H1 (cell line): Measurements from ENCODE around the gene TCN2. TPM values are rescaled to one million over a fixed set of nuclear protein-coding genes. Genes with fewer than 3 reads are reported as not detected.

Experiments
- BCL11A ChIP-seq, 2 experiments: IDR thresholded peaks; one replicate each; pipeline ENCODE4 v1.6.1; 2011; ENCODE audit warnings: low read depth in 2 of 2, low read length in 2 of 2, mild to moderate bottlenecking in 2 of 2
- CBX5 ChIP-seq: fragments of 300-800, 300-1000 bp; sonication (generic); IDR thresholded peaks from 2 replicates; pipeline ENCODE4 v1.7.1; 2016; ENCODE audit warnings: antibody characterized with exemption, low read length, low read depth
- CHD2 ChIP-seq: IDR thresholded peaks from 2 replicates; pipeline ENCODE4 v1.6.1; 2012; ENCODE audit warnings: low read length, improper control_type of control experiment
- CREB1 ChIP-seq: IDR thresholded peaks from 2 replicates; pipeline ENCODE4 v1.6.1; 2012; ENCODE audit warnings: inconsistent platforms
- CTBP2 ChIP-seq: IDR thresholded peaks from 2 replicates; pipeline ENCODE4 v1.7.0; 2011; ENCODE audit warnings: borderline replicate concordance, mild to moderate bottlenecking, moderate library complexity, mixed read lengths, low read length; ENCODE audit not compliant: insufficient read depth, insufficient read length
- JUND ChIP-seq: IDR thresholded peaks from 2 replicates; pipeline ENCODE4 v1.6.1; 2011; ENCODE audit warnings: mild to moderate bottlenecking, improper control_type of control experiment, low read length
- KDM5A ChIP-seq: fragments of 200-600 bp; IDR thresholded peaks from 2 replicates; pipeline ENCODE4 v1.7.1; 2012; ENCODE audit warnings: mild to moderate bottlenecking, low read length, inconsistent platforms, mixed read lengths
- PHF8 ChIP-seq: fragments of 200-600 bp; sonication (generic); conservative IDR thresholded peaks from 2 replicates; pipeline ENCODE4 v1.7.1; 2012; ENCODE audit warnings: low read depth, mild to moderate bottlenecking, inconsistent platforms, low read length, moderate library complexity
- POLR2AphosphoS5 ChIP-seq: IDR thresholded peaks from 2 replicates; pipeline ENCODE4 v1.6.1; 2011; ENCODE audit warnings: low read depth, low read length
- SAP30 ChIP-seq: fragments of 300-600 bp; sonication (generic); IDR thresholded peaks from 2 replicates; pipeline ENCODE4 v1.7.1; 2012; ENCODE audit warnings: low read length, moderate library complexity, mild to moderate bottlenecking, inconsistent platforms; ENCODE audit not compliant: insufficient read depth, insufficient replicate concordance
- SIN3A ChIP-seq, 2 experiments: IDR thresholded peaks in 1 of 2; conservative IDR thresholded peaks in 1 of 2; 2 replicates each; pipeline ENCODE4 v1.6.1; 2011 to 2012; ENCODE audit warnings: low read length in 2 of 2, improper control_type of control experiment in 1 of 2, low read depth in 1 of 2, mild to moderate bottlenecking in 1 of 2
- SP4 ChIP-seq: IDR thresholded peaks from 2 replicates; pipeline ENCODE4 v1.6.1; 2012; ENCODE audit warnings: low read length, inconsistent platforms
- TAF1 ChIP-seq: IDR thresholded peaks from 2 replicates; pipeline ENCODE4 v1.6.1; 2011; ENCODE audit warnings: mild to moderate bottlenecking, low read depth, low read length
- polyA plus RNA-seq, 7 experiments: library from polyadenylated mRNA; depleted of rRNA in 3 of 7; stranded (reverse) in 5 of 7; unstranded in 2 of 7; fragments of >200 nt in 5 of 7; fragments of 200-250 nt in 2 of 7; gene quantifications; 1 replicate in 5 of 7; 2 replicates in 1 of 7; 4 replicates in 1 of 7; pipeline versions ENCODE4 v1.2.1 to v1.2.3, GENCODE V29; 2011 to 2013; ENCODE audit warnings: missing spikeins in 2 of 7, mixed read lengths in 2 of 7
- total RNA-seq: library from RNA; stranded (reverse); fragmentation: NEBNext Ultra II Directional; extraction: Animal tissue kit (Norgen Biotek cat#: 25700); gene quantifications from 2 replicates; pipeline ENCODE4 v1.2.1, GENCODE V29; 2021
- TF ChIP-seq, protein P1 (sequence below): IDR thresholded peaks from 2 replicates; pipeline ENCODE4 v1.6.1; 2012; ENCODE audit warnings: inconsistent platforms
- TF ChIP-seq, protein P2 (sequence below): IDR thresholded peaks from 2 replicates; pipeline ENCODE4 v1.6.1; 2012; ENCODE audit warnings: inconsistent platforms

TCN2 gene
- total and polyA plus RNA-seq, 2 of the 8 experiments (the other 6 are each of a cell fraction or from before 2014, with no cell fraction given): 30.0 to 87.8 TPM

DNA sequence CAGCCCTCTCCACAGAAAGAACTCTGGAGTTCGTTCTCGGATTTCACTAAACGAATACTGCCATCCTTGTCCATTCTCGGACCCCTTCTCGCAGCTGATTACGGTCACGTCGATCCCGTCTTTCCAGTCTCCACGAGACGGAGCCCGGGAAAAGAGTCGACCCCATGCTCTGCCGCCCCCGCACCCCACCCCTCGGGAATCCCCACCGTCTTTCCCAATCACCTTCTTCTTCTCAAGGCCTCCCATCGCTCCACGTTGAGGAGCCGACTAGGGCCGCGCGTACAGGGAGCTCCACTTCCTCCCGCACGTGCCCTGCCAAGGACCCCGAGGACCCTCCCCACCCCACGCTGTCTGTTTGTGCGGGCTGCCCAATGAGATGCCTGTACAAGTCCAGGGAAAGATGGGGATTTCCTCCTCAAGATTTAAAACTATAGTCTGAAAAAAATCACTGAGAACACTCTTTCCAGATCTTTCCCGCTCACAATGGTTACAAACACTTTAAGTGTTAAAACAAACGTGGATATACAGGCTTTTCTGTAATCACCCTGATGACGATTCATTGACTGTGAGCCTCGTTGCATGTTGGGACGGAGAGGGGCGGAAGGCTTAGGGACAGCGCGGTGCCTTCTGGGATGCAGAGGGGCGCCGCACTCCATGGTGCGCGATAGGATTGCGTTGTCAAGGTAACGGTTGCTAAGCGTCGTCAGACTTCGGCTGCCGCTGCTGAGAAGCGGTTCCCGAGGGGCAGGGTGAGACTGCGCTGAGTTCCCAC lies 15.2 kb upstream of the TCN2 start, which contains the start of gene PES1 (continued):
- TF ChIP-seq SIN3A (conservative IDR thresholded peaks at IDR 0.05 in 1 of 2, IDR thresholded peaks at IDR 0.05 in 1 of 2; ENCODE audit: low read depth in 1 of 2, low read length in 2 of 2): peak; percentile 74 to 96; a peak in 2 of 4 replicates
- peak; percentile 74 for TF ChIP-seq PHF8
- TF ChIP-seq SAP30: peak; percentile 66
- TF ChIP-seq CTBP2: no peak
- TF ChIP-seq SP4: peak; percentile 100
- peak; percentile 74; the same call in 1 of the 2 replicates for TF ChIP-seq POLR2AphosphoS5
- TF ChIP-seq, protein P1, sequence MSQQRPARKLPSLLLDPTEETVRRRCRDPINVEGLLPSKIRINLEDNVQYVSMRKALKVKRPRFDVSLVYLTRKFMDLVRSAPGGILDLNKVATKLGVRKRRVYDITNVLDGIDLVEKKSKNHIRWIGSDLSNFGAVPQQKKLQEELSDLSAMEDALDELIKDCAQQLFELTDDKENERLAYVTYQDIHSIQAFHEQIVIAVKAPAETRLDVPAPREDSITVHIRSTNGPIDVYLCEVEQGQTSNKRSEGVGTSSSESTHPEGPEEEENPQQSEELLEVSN: peak; percentile 63
- no peak for TF ChIP-seq CBX5
- peak; percentile 96 for TF ChIP-seq CREB1
- peak; percentile 0; the same call in 1 of the 2 replicates for TF ChIP-seq CHD2
- 0 out of 2 replicates have a peak, but pooled peaks have one; percentile 21 for TF ChIP-seq JUND
- no peak for TF ChIP-seq BCL11A (IDR thresholded peaks at IDR 0.05; ENCODE audit: low read depth in 2 of 2, low read length in 2 of 2)
- peak; percentile 77 for TF ChIP-seq TAF1
- TF ChIP-seq, protein P2, sequence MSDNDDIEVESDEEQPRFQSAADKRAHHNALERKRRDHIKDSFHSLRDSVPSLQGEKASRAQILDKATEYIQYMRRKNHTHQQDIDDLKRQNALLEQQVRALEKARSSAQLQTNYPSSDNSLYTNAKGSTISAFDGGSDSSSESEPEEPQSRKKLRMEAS: peak; percentile 97
- TF ChIP-seq KDM5A: no peak
- TF ChIP-seq, all 59 proteins: peak for 18
